Measurements from ENCODE around the gene CTDP1. TPM values are rescaled to one million over a fixed set of nuclear protein-coding genes. Genes with fewer than 3 reads are reported as not detected.

CTDP1 gene
- total and polyA plus RNA-seq, 4 donors, result 2.7 to 13.9 (median 10.5) TPM

DNA sequence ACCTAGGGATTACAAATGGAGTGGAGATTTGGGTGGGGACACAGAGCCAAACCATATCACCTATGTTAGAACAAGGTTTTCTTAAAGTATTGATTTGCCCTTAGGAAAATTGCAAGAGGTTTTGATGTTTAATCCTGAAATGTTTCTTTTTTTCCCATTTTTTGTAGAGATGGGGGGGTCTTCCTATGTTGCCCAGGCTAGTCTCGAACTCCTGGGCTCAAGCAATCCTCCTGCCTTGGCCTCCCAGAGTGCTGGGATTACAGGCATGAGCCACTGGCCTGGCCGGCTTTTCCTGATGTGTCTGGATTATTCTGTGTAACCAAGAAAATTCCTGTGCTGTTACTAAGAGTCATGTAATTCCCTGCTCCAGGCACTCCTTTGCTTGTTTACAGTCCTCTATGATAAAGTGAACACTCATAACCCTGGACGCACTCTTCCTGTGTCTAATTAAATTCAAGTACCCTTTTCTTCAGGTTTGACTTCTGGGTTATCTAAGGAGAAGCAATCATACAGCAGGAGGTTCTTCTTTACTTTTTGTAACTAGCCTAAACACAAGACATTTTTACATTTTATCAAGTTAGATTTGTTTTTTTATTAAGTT lies 15.0 kb upstream of the CTDP1 start:
- Histone ChIP-seq H3K27ac (ENCODE audit: low read depth in 1 of 2, low read length in 2 of 2) (no peak overlapping the region), H3K9ac (ENCODE audit: low read depth in 1 of 2, low read length in 2 of 2) (no peak overlapping the region), H3K9me3 (ENCODE audit: control insufficient read depth in 4 of 4, low read length in 3 of 4) (no peaks in the 10 kb centered on the region), H3K4me3 (ENCODE audit: low read depth in 1 of 3, low read length in 3 of 3) (no peak overlapping the region), H3K36me3 (ENCODE audit: control insufficient read depth in 4 of 4, insufficient read depth in 3 of 4, low read depth in 1 of 4, low read length in 3 of 4) (no peaks in the 10 kb centered on the region), H3K4me1 (ENCODE audit: control insufficient read depth in 4 of 4, insufficient read depth in 4 of 4, low read length in 3 of 4) (no peaks in the 10 kb centered on the region), H3K27me3 (ENCODE audit: control insufficient read depth in 4 of 4, insufficient read depth in 4 of 4, low read length in 3 of 4) (peaks cover 0 to 3% (median 0%) of the 10 kb centered on the region in 4 donors)
- 78% methylated on average over 3 of the region's 3 CpGs for WGBS
- DNase-seq (ENCODE audit: low spot score), result no peak
- TF ChIP-seq SP1 (IDR thresholded peaks at IDR 0.05), result no peak
- no peak for TF ChIP-seq JUND (IDR thresholded peaks at IDR 0.05)
- TF ChIP-seq EGR1 (IDR thresholded peaks at IDR 0.05; ENCODE audit: low read depth in 2 of 2), result no peak
- TF ChIP-seq, protein P1, sequence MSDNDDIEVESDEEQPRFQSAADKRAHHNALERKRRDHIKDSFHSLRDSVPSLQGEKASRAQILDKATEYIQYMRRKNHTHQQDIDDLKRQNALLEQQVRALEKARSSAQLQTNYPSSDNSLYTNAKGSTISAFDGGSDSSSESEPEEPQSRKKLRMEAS (IDR thresholded peaks at IDR 0.05), result no peak
- no peak for TF ChIP-seq HNF4A (conservative IDR thresholded peaks at IDR 0.05)
- TF ChIP-seq TAF1 (conservative IDR thresholded peaks at IDR 0.05), result no peak
- TF ChIP-seq, protein P2, sequence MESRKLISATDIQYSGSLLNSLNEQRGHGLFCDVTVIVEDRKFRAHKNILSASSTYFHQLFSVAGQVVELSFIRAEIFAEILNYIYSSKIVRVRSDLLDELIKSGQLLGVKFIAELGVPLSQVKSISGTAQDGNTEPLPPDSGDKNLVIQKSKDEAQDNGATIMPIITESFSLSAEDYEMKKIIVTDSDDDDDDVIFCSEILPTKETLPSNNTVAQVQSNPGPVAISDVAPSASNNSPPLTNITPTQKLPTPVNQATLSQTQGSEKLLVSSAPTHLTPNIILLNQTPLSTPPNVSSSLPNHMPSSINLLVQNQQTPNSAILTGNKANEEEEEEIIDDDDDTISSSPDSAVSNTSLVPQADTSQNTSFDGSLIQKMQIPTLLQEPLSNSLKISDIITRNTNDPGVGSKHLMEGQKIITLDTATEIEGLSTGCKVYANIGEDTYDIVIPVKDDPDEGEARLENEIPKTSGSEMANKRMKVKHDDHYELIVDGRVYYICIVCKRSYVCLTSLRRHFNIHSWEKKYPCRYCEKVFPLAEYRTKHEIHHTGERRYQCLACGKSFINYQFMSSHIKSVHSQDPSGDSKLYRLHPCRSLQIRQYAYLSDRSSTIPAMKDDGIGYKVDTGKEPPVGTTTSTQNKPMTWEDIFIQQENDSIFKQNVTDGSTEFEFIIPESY (IDR thresholded peaks at IDR 0.05), result no peak

DNA sequence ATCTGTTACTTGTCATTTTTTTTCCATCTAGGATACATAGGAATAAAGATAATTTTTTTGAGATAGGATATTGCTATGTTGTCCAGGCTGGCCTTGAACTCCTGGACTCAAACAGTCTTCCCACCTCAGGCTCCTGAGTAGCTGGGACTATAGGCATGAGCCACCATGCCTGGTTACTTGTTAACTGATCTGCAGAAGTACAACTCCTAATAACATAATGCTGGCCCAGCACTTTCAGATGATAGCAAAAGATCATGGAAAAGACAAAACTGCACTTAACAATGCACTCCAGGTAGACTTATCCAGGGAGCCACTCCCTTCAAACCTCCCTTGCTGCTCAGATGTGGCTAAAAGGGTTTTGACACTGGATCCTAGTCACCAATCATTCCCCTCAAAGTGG lies 11.4 kb upstream of the CTDP1 start:
- H3K27me3 ChIP-seq (ENCODE audit: control insufficient read depth in 4 of 4, insufficient read depth in 4 of 4, low read length in 3 of 4), result no peaks in the 10 kb centered on the region
- no peak overlapping the region for H3K9ac ChIP-seq (ENCODE audit: low read depth in 1 of 2, low read length in 2 of 2)
- H3K4me1 ChIP-seq (ENCODE audit: control insufficient read depth in 4 of 4, insufficient read depth in 4 of 4, low read length in 3 of 4), result no peaks in the 10 kb centered on the region
- DNase-seq (ENCODE audit: low spot score), result no peak
- TF ChIP-seq TAF1 (conservative IDR thresholded peaks at IDR 0.05), result no peak
- TF ChIP-seq, protein P3, sequence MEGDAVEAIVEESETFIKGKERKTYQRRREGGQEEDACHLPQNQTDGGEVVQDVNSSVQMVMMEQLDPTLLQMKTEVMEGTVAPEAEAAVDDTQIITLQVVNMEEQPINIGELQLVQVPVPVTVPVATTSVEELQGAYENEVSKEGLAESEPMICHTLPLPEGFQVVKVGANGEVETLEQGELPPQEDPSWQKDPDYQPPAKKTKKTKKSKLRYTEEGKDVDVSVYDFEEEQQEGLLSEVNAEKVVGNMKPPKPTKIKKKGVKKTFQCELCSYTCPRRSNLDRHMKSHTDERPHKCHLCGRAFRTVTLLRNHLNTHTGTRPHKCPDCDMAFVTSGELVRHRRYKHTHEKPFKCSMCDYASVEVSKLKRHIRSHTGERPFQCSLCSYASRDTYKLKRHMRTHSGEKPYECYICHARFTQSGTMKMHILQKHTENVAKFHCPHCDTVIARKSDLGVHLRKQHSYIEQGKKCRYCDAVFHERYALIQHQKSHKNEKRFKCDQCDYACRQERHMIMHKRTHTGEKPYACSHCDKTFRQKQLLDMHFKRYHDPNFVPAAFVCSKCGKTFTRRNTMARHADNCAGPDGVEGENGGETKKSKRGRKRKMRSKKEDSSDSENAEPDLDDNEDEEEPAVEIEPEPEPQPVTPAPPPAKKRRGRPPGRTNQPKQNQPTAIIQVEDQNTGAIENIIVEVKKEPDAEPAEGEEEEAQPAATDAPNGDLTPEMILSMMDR (IDR thresholded peaks at IDR 0.05; ENCODE audit: low read depth, low read length, missing input control), result no peak
- TF ChIP-seq EGR1 (IDR thresholded peaks at IDR 0.05; ENCODE audit: low read depth in 2 of 2), result no peak
- TF ChIP-seq SP1 (IDR thresholded peaks at IDR 0.05), result no peak
- H3K27ac ChIP-seq (ENCODE audit: low read depth in 1 of 2, low read length in 2 of 2), result no peak overlapping the region
- no peak overlapping the region for H3K4me3 ChIP-seq (ENCODE audit: low read depth in 1 of 3, low read length in 3 of 3)
- no peaks in the 10 kb centered on the region for H3K9me3 ChIP-seq (ENCODE audit: control insufficient read depth in 4 of 4, low read length in 3 of 4)
- H3K36me3 ChIP-seq (ENCODE audit: control insufficient read depth in 4 of 4, insufficient read depth in 3 of 4, low read depth in 1 of 4, low read length in 3 of 4), result no peaks in the 10 kb centered on the region

DNA sequence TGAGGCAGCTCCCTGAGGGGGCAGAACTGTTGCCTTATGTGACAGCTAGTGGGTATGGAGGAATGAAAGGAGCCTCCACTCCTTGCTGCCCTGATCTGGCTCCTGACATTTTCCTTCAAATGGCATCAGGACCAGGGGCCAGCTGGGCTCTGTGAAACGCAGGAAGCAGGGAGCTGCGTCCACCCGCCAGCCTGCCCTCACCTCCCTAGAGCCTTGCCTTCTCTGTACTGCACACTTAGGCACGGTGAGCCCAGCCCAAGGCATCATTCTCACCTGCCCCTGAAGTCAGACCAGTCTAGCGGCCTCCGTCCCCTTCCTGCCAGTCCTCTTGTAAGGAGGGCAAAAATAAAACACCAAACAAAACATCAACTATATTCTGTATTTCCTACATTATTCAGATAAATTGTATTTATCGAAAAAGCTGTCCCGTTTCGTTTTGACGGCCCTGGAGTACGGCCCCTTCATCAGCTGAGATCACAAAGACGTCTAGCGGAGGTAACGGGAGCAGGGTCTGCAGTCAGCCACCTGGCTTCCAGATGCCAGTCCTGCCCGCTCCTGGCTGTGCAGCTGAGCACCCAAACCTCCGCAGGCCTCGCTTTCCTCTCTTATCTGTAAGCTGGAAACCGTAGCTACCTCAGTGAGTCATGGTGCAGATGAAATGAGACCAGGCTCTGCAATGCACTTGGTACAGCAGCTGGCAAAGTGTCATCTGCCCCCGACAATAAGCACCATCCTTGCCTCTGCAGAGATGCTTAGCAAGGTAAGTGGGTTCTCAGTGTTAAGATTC lies 6.9 kb upstream of the CTDP1 start:
- Histone ChIP-seq H3K27ac (ENCODE audit: low read depth in 1 of 2, low read length in 2 of 2) (no peak overlapping the region), H3K4me1 (ENCODE audit: control insufficient read depth in 4 of 4, insufficient read depth in 4 of 4, low read length in 3 of 4) (peaks cover 0 to 7% (median 3%) of the 10 kb centered on the region in 4 donors), H3K4me3 (ENCODE audit: low read depth in 1 of 3, low read length in 3 of 3) (no peak overlapping the region), H3K36me3 (ENCODE audit: control insufficient read depth in 4 of 4, insufficient read depth in 3 of 4, low read depth in 1 of 4, low read length in 3 of 4) (peaks cover 0 to 3% (median 1%) of the 10 kb centered on the region in 4 donors), H3K27me3 (ENCODE audit: control insufficient read depth in 4 of 4, insufficient read depth in 4 of 4, low read length in 3 of 4) (no peaks in the 10 kb centered on the region), H3K9ac (ENCODE audit: low read depth in 1 of 2, low read length in 2 of 2) (no peak overlapping the region), H3K9me3 (ENCODE audit: control insufficient read depth in 4 of 4, low read length in 3 of 4) (no peaks in the 10 kb centered on the region)
- WGBS, result 94% methylated on average over 19 of the region's 19 CpGs
- no peak for DNase-seq (ENCODE audit: low spot score)
- TF ChIP-seq YY1 (IDR thresholded peaks at IDR 0.05) (no peak), TAF1 (conservative IDR thresholded peaks at IDR 0.05) (no peak), NR2F2 (IDR thresholded peaks at IDR 0.05) (no peak), FOXA1 (IDR thresholded peaks at IDR 0.05) (no peak), JUND (IDR thresholded peaks at IDR 0.05) (no peak), EGR1 (IDR thresholded peaks at IDR 0.05; ENCODE audit: low read depth in 2 of 2) (no peak), HNF4G (IDR thresholded peaks at IDR 0.05) (no peak), HNF4A (conservative IDR thresholded peaks at IDR 0.05) (no peak), SP1 (IDR thresholded peaks at IDR 0.05) (no peak)
- TF ChIP-seq, protein P3 (IDR thresholded peaks at IDR 0.05; ENCODE audit: low read depth, low read length, missing input control), result no peak
- TF ChIP-seq, protein P1 (IDR thresholded peaks at IDR 0.05), result no peak
- TF ChIP-seq, protein P4, sequence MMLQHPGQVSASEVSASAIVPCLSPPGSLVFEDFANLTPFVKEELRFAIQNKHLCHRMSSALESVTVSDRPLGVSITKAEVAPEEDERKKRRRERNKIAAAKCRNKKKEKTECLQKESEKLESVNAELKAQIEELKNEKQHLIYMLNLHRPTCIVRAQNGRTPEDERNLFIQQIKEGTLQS (IDR thresholded peaks at IDR 0.05), result no peak
- TF ChIP-seq, protein P5, sequence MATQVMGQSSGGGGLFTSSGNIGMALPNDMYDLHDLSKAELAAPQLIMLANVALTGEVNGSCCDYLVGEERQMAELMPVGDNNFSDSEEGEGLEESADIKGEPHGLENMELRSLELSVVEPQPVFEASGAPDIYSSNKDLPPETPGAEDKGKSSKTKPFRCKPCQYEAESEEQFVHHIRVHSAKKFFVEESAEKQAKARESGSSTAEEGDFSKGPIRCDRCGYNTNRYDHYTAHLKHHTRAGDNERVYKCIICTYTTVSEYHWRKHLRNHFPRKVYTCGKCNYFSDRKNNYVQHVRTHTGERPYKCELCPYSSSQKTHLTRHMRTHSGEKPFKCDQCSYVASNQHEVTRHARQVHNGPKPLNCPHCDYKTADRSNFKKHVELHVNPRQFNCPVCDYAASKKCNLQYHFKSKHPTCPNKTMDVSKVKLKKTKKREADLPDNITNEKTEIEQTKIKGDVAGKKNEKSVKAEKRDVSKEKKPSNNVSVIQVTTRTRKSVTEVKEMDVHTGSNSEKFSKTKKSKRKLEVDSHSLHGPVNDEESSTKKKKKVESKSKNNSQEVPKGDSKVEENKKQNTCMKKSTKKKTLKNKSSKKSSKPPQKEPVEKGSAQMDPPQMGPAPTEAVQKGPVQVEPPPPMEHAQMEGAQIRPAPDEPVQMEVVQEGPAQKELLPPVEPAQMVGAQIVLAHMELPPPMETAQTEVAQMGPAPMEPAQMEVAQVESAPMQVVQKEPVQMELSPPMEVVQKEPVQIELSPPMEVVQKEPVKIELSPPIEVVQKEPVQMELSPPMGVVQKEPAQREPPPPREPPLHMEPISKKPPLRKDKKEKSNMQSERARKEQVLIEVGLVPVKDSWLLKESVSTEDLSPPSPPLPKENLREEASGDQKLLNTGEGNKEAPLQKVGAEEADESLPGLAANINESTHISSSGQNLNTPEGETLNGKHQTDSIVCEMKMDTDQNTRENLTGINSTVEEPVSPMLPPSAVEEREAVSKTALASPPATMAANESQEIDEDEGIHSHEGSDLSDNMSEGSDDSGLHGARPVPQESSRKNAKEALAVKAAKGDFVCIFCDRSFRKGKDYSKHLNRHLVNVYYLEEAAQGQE (IDR thresholded peaks at IDR 0.05), result no peak

Measured in liver (tissue), 9 donors.